GM19025 (cell line): ENCODE data around the gene PRMT6.
"Not testable (repeated sequence)": the region's sequence is repeated elsewhere in the genome, so short reads cannot be mapped to it uniquely, and the experiment has no call there.

Experiments used
- ATAC-seq: cut with Tn5 transposase; IDR thresholded peaks from one replicate; pipeline ENCODE4 v1.9.1; 2021; ENCODE audit warnings: mild to moderate bottlenecking, low read depth, moderate library complexity; ENCODE audit not compliant: unreplicated experiment

Gene PRMT6

GRCh38 chr1:107091418-107091817 lies 34.9 kb downstream of the PRMT6 start:
- ATAC-seq = no peak

GRCh38 chr1:107093395-107093794 lies 36.9 kb downstream of the PRMT6 start:
- ATAC-seq = not testable (repeated sequence)

- no peak for ATAC-seq
Measured at GRCh38 chr1:107095647-107096046, 39.2 kb downstream of the PRMT6 start.

- no peak for ATAC-seq
Measured at GRCh38 chr1:107096690-107097089, 40.2 kb downstream of the PRMT6 start.

- ATAC-seq = no peak
Measured at GRCh38 chr1:107098961-107099360, 42.5 kb downstream of the PRMT6 start.

GRCh38 chr1:107100331-107100984 lies 44.0 kb downstream of the PRMT6 start:
- no peak for ATAC-seq

- ATAC-seq = no peak
Measured at GRCh38 chr1:107105914-107106313, 49.4 kb downstream of the PRMT6 start.
